MM.1S (cell line): ENCODE results near the gene DDN.

ENCODE experiments used
- CTCF ChIP-seq: fragments of 300-600 bp; sonication (generic); IDR thresholded peaks from 2 replicates; pipeline ENCODE4 v1.5.1; 2016; ENCODE audit warnings: antibody characterized with exemption, low read length, mixed read lengths
- EZH2 ChIP-seq: fragments of 300-600 bp; sonication (generic); optimal IDR thresholded peaks from 2 replicates; pipeline ENCODE3; 2017; ENCODE audit warnings: low read depth, mild to moderate bottlenecking, antibody characterized with exemption, low read length, mixed read lengths
- EZH2phosphoT487 ChIP-seq: fragments of 300-600 bp; sonication (generic); IDR thresholded peaks from 2 replicates; pipeline ENCODE4 v1.6.1; 2018; ENCODE audit warnings: antibody characterized with exemption, low read length

GRCh38 chr12:48954061-48954460 is 45.1 kb downstream of the DDN start:
- TF ChIP-seq EZH2 (no peak), CTCF (no peak), EZH2phosphoT487 (no peak)
